Measurements from ENCODE around the gene ATOH8. TPM values are rescaled to one million over a fixed set of nuclear protein-coding genes. Genes with fewer than 3 reads are reported as not detected.

Gene ATOH8
- 100 to 1,000 TPM in 1 of 4 donors, 10 to 100 TPM in 3; 41.1 to 124 (median 62.5) TPM for total RNA-seq

GRCh38 chr2:85753525-85754312, at the start of gene ATOH8:
Gene ATOH8, plus strand, starts transcription at chr2:85753991. Its CDS starts 199 bp downstream, at chr2:85754190.
- Histone ChIP-seq H3K27me3 (no peaks in the 10 kb centered on the region), H3K36me3 (peaks cover 0 to 30% (median 5%) of the 10 kb centered on the region in 4 donors), H3K9me3 (no peaks in the 10 kb centered on the region), H3K4me3 (peak within 1 kb of the TSS; percentile 80 to 98 (median 86)), H3K27ac (replicated peaks in 1 of 4) (peak within 1 kb of the TSS; percentile 77 to 89 (median 84)), H3K4me1 (peaks cover 54 to 95% (median 85%) of the 10 kb centered on the region in 4 donors)
- intact Hi-C loops (cut with DNase I): no loop called here
- no peak for TF ChIP-seq POLR2A (IDR thresholded peaks at IDR 0.05; ENCODE audit: low read depth)
- no peak for TF ChIP-seq EP300 (IDR thresholded peaks at IDR 0.05)
- TF ChIP-seq POLR2AphosphoS5 (IDR thresholded peaks at IDR 0.05): peak; percentile 16 to 71
- no peak for DNase-seq (ENCODE audit: extremely low spot score)
- WGBS: 6% methylated on average over 47 of the region's 81 CpGs

- intact Hi-C loops (cut with DNase I): no loop called here
- no peaks in the 10 kb centered on the region for H3K9me3 ChIP-seq
- no peak overlapping the region for H3K27ac ChIP-seq (replicated peaks in 1 of 4)
- TF ChIP-seq CTCF (IDR thresholded peaks at IDR 0.05): no peak
- no peak for TF ChIP-seq POLR2A (IDR thresholded peaks at IDR 0.05; ENCODE audit: low read depth)
- no peak for TF ChIP-seq EP300 (IDR thresholded peaks at IDR 0.05)
- TF ChIP-seq POLR2AphosphoS5 (IDR thresholded peaks at IDR 0.05): no peak
- 87% methylated on average over 3 of the region's 3 CpGs for WGBS
- no peaks in the 10 kb centered on the region for H3K36me3 ChIP-seq
- H3K4me3 ChIP-seq: no peak overlapping the region
- DNase-seq (ENCODE audit: extremely low spot score): no peak
- H3K27me3 ChIP-seq: no peaks in the 10 kb centered on the region
- peaks cover 28 to 39% (median 33%) of the 10 kb centered on the region in 4 donors for H3K4me1 ChIP-seq
Observed at GRCh38 chr2:85704038-85704437, 49.8 kb upstream of the ATOH8 start.

- H3K4me1 ChIP-seq: peaks cover 30 to 49% (median 43%) of the 10 kb centered on the region in 4 donors
- no peaks in the 10 kb centered on the region for H3K27me3 ChIP-seq
- no peak for DNase-seq (ENCODE audit: extremely low spot score)
- no peaks in the 10 kb centered on the region for H3K9me3 ChIP-seq
- no peaks in the 10 kb centered on the region for H3K36me3 ChIP-seq
- intact Hi-C loops (cut with DNase I): loop anchor here (5.0 kb wide), 1 partner anchor 68 kb away; no protein-coding TSS in a partner anchor
- peak overlapping the region; percentile 56 to 72 (median 70) for H3K27ac ChIP-seq (replicated peaks in 1 of 4)
- WGBS: 87% methylated on average over 8 of the region's 8 CpGs
- no peak overlapping the region for H3K4me3 ChIP-seq
- no peak for TF ChIP-seq EP300 (IDR thresholded peaks at IDR 0.05)
- TF ChIP-seq CTCF (IDR thresholded peaks at IDR 0.05): no peak
- no peak for TF ChIP-seq POLR2AphosphoS5 (IDR thresholded peaks at IDR 0.05)
- TF ChIP-seq POLR2A (IDR thresholded peaks at IDR 0.05; ENCODE audit: low read depth): no peak
Observed at GRCh38 chr2:85704800-85705679, 48.8 kb upstream of the ATOH8 start.

GRCh38 chr2:85705680-85706039, 48.1 kb upstream of the ATOH8 start:
- Histone ChIP-seq H3K4me1 (peaks cover 35 to 55% (median 49%) of the 10 kb centered on the region in 4 donors), H3K9me3 (no peaks in the 10 kb centered on the region), H3K27me3 (no peaks in the 10 kb centered on the region), H3K4me3 (no peak overlapping the region), H3K36me3 (no peaks in the 10 kb centered on the region), H3K27ac (replicated peaks in 1 of 4) (peak overlapping the region; percentile 56 to 72 (median 70))
- 62% methylated on average over 2 of the region's 2 CpGs for WGBS
- no peak for DNase-seq (ENCODE audit: extremely low spot score)
- intact Hi-C loops (cut with DNase I): loop anchor here (2.0 to 5.0 kb wide), 2 partner anchors 27 to 68 kb away; no protein-coding TSS in a partner anchor
- peak; percentile 87 to 93 for TF ChIP-seq POLR2AphosphoS5 (IDR thresholded peaks at IDR 0.05)
- no peak for TF ChIP-seq POLR2A (IDR thresholded peaks at IDR 0.05; ENCODE audit: low read depth)
- no peak for TF ChIP-seq CTCF (IDR thresholded peaks at IDR 0.05)
- peak; percentile 46 for TF ChIP-seq EP300 (IDR thresholded peaks at IDR 0.05)

Data from esophagus muscularis mucosa (tissue), 4 donors.